HEK293 (cell line): ENCODE measurements around the gene NHSL2.

Source experiments
- EGR2 ChIP-seq: fragments of 450-650 bp; formaldehyde crosslinking; IDR thresholded peaks from 2 replicates; pipeline ENCODE4 v1.5.1; 2016; ENCODE audit warnings: low read depth, missing biosample characterization, missing genetic modification characterization
- ELK4 ChIP-seq: IDR thresholded peaks from 2 replicates; pipeline ENCODE4 v1.6.1; 2011; ENCODE audit warnings: mild to moderate bottlenecking, low read depth, low read length, borderline replicate concordance
- GLI4 ChIP-seq: fragments of 450-650 bp; formaldehyde crosslinking; IDR thresholded peaks from 2 replicates; pipeline ENCODE4 v1.5.1; 2016; ENCODE audit warnings: missing biosample characterization, missing genetic modification characterization
- KLF8 ChIP-seq: fragments of 450-650 bp; formaldehyde crosslinking; IDR thresholded peaks from 2 replicates; pipeline ENCODE4 v1.5.1; 2016; ENCODE audit warnings: missing biosample characterization, missing genetic modification characterization
- KLF9 ChIP-seq: fragments of 450-650 bp; formaldehyde crosslinking; IDR thresholded peaks from 2 replicates; pipeline ENCODE4 v1.5.1; 2016; ENCODE audit warnings: missing biosample characterization, missing genetic modification characterization, low read depth
- MYNN ChIP-seq: fragments of 450-650 bp; formaldehyde crosslinking; IDR thresholded peaks from 2 replicates; pipeline ENCODE4 v1.5.1; 2016; ENCODE audit warnings: missing biosample characterization, missing genetic modification characterization, borderline replicate concordance
- PRDM1 ChIP-seq: fragments of 450-650 bp; formaldehyde crosslinking; IDR thresholded peaks from 2 replicates; pipeline ENCODE4; 2016; ENCODE audit warnings: missing biosample characterization, missing genetic modification characterization
- TSHZ1 ChIP-seq: fragments of 450-650 bp; formaldehyde crosslinking; IDR thresholded peaks from 2 replicates; pipeline ENCODE4 v1.5.1; 2016; ENCODE audit warnings: missing biosample characterization, missing genetic modification characterization, borderline replicate concordance
- WT1 ChIP-seq: fragments of 450-650 bp; formaldehyde crosslinking; IDR thresholded peaks from 2 replicates; pipeline ENCODE4 v1.5.1; 2016; ENCODE audit warnings: missing biosample characterization, missing genetic modification characterization
- ZBTB21 ChIP-seq: fragments of 450-650 bp; formaldehyde crosslinking; IDR thresholded peaks from 2 replicates; pipeline ENCODE4 v1.5.1; 2017; ENCODE audit warnings: missing biosample characterization, missing genetic modification characterization
- ZEB2 ChIP-seq: fragments of 450-650 bp; formaldehyde crosslinking; IDR thresholded peaks from 2 replicates; pipeline ENCODE4 v1.5.1; 2016; ENCODE audit warnings: missing biosample characterization, missing genetic modification characterization
- ZFHX2 ChIP-seq: fragments of 450-650 bp; formaldehyde crosslinking; conservative IDR thresholded peaks from 2 replicates; pipeline ENCODE4 v1.5.1; 2016; ENCODE audit warnings: missing biosample characterization, missing genetic modification characterization
- ZIC2 ChIP-seq: fragments of 450-650 bp; formaldehyde crosslinking; IDR thresholded peaks from 2 replicates; pipeline ENCODE4 v1.5.1; 2016; ENCODE audit warnings: missing biosample characterization, missing genetic modification characterization
- ZNF366 ChIP-seq: fragments of 450-650 bp; formaldehyde crosslinking; conservative IDR thresholded peaks from 2 replicates; pipeline ENCODE4 v1.5.1; 2016; ENCODE audit warnings: missing biosample characterization, missing genetic modification characterization
- ZNF37A ChIP-seq: fragments of 450-650 bp; IDR thresholded peaks from 2 replicates; pipeline ENCODE4 v1.5.1; 2018; ENCODE audit warnings: missing biosample characterization, missing genetic modification characterization
- ZNF555 ChIP-seq: fragments of 450-650 bp; formaldehyde crosslinking; conservative IDR thresholded peaks from 2 replicates; pipeline ENCODE4 v1.5.1; 2017; ENCODE audit warnings: missing biosample characterization, mild to moderate bottlenecking, missing genetic modification characterization, inconsistent platforms
- ZNF571 ChIP-seq: fragments of 450-650 bp; formaldehyde crosslinking; IDR thresholded peaks from 2 replicates; pipeline ENCODE4 v1.5.0; 2017; ENCODE audit warnings: missing biosample characterization, missing genetic modification characterization
- ZNF600 ChIP-seq: fragments of 450-650 bp; formaldehyde crosslinking; IDR thresholded peaks from 2 replicates; pipeline ENCODE4 v1.5.1; 2016; ENCODE audit warnings: missing biosample characterization, missing genetic modification characterization
- ZNF610 ChIP-seq: fragments of 450-650 bp; formaldehyde crosslinking; IDR thresholded peaks from 2 replicates; pipeline ENCODE4 v1.5.1; 2016; ENCODE audit warnings: missing biosample characterization, missing genetic modification characterization, borderline replicate concordance
- ZNF621 ChIP-seq: fragments of 450-650 bp; formaldehyde crosslinking; IDR thresholded peaks from 2 replicates; pipeline ENCODE4 v1.5.1; 2017; ENCODE audit warnings: missing biosample characterization, missing genetic modification characterization
- ZNF629 ChIP-seq: fragments of 450-650 bp; formaldehyde crosslinking; IDR thresholded peaks from 2 replicates; pipeline ENCODE4 v1.5.1; 2017; ENCODE audit warnings: missing biosample characterization, missing genetic modification characterization
- ZNF658 ChIP-seq: fragments of 450-650 bp; formaldehyde crosslinking; IDR thresholded peaks from 2 replicates; pipeline ENCODE4; 2016; ENCODE audit warnings: missing biosample characterization, missing genetic modification characterization
- ZNF830 ChIP-seq: fragments of 450-650 bp; IDR thresholded peaks from 2 replicates; pipeline ENCODE4 v1.5.0; 2018; ENCODE audit warnings: missing biosample characterization, missing genetic modification characterization, low read depth, mild to moderate bottlenecking, moderate library complexity
- ZXDB ChIP-seq: fragments of 450-650 bp; formaldehyde crosslinking; IDR thresholded peaks from 2 replicates; pipeline ENCODE4 v1.5.1; 2016; ENCODE audit warnings: missing biosample characterization, missing genetic modification characterization
- TF ChIP-seq, protein P1 (sequence below): fragments of 450-650 bp; formaldehyde crosslinking; IDR thresholded peaks from 2 replicates; pipeline ENCODE4 v1.5.1; 2017; ENCODE audit warnings: missing biosample characterization, missing genetic modification characterization
- TF ChIP-seq, protein P2 (sequence below): fragments of 450-650 bp; formaldehyde crosslinking; IDR thresholded peaks from 2 replicates; pipeline ENCODE4 v1.5.1; 2016; ENCODE audit warnings: missing biosample characterization, missing genetic modification characterization

NHSL2 gene

DNA sequence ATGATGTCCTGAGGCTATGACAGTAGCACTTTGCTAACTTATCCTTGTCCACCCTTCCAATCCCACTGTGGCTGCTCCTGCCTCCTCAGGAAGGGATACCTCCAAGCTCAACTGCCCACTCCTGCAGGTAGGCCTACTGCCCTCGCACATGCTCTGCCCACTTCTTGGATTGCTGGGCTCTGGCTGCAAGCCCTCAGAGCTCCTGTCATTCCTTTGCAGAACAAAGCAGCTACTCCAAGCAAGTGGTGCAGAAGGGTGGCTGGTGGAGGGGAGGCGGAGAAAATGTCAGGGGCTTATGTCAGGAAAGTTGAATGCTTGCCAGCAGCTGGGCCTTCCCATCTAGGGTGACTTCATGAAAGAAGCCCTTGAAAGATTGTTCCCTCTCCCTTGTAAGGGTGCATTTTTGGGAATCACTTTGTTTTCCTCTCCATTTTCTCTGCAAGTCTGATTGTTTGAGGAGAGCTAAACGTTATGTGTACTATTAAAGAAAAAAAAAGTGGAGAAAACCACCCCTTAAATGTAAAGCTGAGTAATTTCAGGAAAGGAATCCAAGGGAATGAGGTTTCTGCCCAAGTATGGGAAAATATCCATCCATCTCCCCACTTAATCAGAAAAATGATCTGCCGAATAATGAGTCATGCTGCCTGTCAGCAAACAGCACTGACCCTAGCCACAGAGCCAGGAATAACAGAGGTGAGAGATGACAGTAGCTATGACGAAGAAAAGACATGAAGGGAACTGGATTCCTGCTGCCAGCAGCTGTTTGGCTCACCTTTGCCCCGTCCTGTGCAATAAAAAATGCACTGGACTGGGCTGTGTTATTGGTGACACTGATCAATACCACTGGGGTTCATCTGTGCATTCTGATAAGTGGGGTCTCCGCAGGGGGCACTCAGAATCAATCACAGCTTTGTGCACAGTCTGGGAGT, 119.1 kb downstream of the NHSL2 start (continued):
- TF ChIP-seq TSHZ1 (tag by site-specific recombination) (peak; percentile 63), ZFHX2 (tag by site-specific recombination) (peak; percentile 76), ZNF37A (tag by site-specific recombination) (no peak), KLF8 (0 out of 2 replicates have a peak, but pooled peaks have one; percentile 39), EGR2 (tag by site-specific recombination) (peak; percentile 71), ZNF571 (no peak), WT1 (tag by site-specific recombination) (no peak), ZNF610 (tag by site-specific recombination) (no peak), ZIC2 (tag by site-specific recombination) (no peak), ELK4 (no peak), GLI4 (tag by site-specific recombination) (no peak), ZBTB21 (0 out of 2 replicates have a peak, but pooled peaks have one; percentile 33), ZEB2 (peak; percentile 49; the same call in 1 of the 2 replicates), ZXDB (peak; percentile 24; the same call in 1 of the 2 replicates), ZNF629 (tag by site-specific recombination) (peak; percentile 87), ZNF600 (tag by site-specific recombination) (peak; percentile 41; the same call in 1 of the 2 replicates), PRDM1 (0 out of 2 replicates have a peak, but pooled peaks have one; percentile 31), ZNF555 (tag by site-specific recombination) (no peak), ZNF658 (no peak), KLF9 (tag by site-specific recombination) (no peak), ZNF830 (no peak), ZNF366 (tag by site-specific recombination) (no peak; the same call in 1 of the 2 replicates), ZNF621 (tag by site-specific recombination) (no peak), MYNN (tag by site-specific recombination) (peak; percentile 66)
- TF ChIP-seq, protein P1, sequence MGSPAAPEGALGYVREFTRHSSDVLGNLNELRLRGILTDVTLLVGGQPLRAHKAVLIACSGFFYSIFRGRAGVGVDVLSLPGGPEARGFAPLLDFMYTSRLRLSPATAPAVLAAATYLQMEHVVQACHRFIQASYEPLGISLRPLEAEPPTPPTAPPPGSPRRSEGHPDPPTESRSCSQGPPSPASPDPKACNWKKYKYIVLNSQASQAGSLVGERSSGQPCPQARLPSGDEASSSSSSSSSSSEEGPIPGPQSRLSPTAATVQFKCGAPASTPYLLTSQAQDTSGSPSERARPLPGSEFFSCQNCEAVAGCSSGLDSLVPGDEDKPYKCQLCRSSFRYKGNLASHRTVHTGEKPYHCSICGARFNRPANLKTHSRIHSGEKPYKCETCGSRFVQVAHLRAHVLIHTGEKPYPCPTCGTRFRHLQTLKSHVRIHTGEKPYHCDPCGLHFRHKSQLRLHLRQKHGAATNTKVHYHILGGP: no peak
- TF ChIP-seq, protein P2, sequence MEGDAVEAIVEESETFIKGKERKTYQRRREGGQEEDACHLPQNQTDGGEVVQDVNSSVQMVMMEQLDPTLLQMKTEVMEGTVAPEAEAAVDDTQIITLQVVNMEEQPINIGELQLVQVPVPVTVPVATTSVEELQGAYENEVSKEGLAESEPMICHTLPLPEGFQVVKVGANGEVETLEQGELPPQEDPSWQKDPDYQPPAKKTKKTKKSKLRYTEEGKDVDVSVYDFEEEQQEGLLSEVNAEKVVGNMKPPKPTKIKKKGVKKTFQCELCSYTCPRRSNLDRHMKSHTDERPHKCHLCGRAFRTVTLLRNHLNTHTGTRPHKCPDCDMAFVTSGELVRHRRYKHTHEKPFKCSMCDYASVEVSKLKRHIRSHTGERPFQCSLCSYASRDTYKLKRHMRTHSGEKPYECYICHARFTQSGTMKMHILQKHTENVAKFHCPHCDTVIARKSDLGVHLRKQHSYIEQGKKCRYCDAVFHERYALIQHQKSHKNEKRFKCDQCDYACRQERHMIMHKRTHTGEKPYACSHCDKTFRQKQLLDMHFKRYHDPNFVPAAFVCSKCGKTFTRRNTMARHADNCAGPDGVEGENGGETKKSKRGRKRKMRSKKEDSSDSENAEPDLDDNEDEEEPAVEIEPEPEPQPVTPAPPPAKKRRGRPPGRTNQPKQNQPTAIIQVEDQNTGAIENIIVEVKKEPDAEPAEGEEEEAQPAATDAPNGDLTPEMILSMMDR (tag by site-specific recombination): no peak
